ENCODE measurements around the gene RAD23A.
"Not testable (repeated sequence)": the region's sequence is repeated elsewhere in the genome, so short reads cannot be mapped to it uniquely, and the experiment has no call there.

RAD23A gene

GRCh38 chr19:12938779-12939601, 6.7 kb upstream of the RAD23A start:
- no peak for DNase-seq

- no peak for DNase-seq
Measured at GRCh38 chr19:12939975-12940423, 5.7 kb upstream of the RAD23A start.

GRCh38 chr19:12940897-12941296, 4.8 kb upstream of the RAD23A start:
- no peak for DNase-seq

- DNase-seq: no peak
Measured at GRCh38 chr19:12943437-12944044, 2.1 kb upstream of the RAD23A start.

- no peak for DNase-seq
Measured at GRCh38 chr19:12944104-12944674, 1.5 kb upstream of the RAD23A start.

- peak; percentile 42 for DNase-seq
Measured at GRCh38 chr19:12946092-12946721, 545 bp downstream of the RAD23A start.

- no peak for DNase-seq
Measured at GRCh38 chr19:12946731-12947496, 1.3 kb downstream of the RAD23A start.

GRCh38 chr19:12947702-12948611, 2.3 kb downstream of the RAD23A start:
- DNase-seq: no peak

- no peak for DNase-seq
Measured at GRCh38 chr19:12948612-12949362, 3.1 kb downstream of the RAD23A start.

- DNase-seq: no peak
Measured at GRCh38 chr19:12949363-12950283, 4.0 kb downstream of the RAD23A start.

GRCh38 chr19:12952050-12952449, 6.4 kb downstream of the RAD23A start:
- not testable (repeated sequence) for DNase-seq

- DNase-seq: peak; percentile 41
Measured at GRCh38 chr19:12952488-12953137, 7.0 kb downstream of the RAD23A start.

- DNase-seq: peak; percentile 74
Measured at GRCh38 chr19:12953138-12953798, 7.6 kb downstream of the RAD23A start.

- no peak for DNase-seq
Measured at GRCh38 chr19:12953799-12954611, 8.3 kb downstream of the RAD23A start.

- DNase-seq: no peak
Measured at GRCh38 chr19:12954612-12954962, 8.9 kb downstream of the RAD23A start.

GRCh38 chr19:12955575-12955974, 9.9 kb downstream of the RAD23A start:
- DNase-seq: not testable (repeated sequence)

- DNase-seq: no peak
Measured at GRCh38 chr19:12955996-12956395, 10.3 kb downstream of the RAD23A start.

Data from NCI-H1092 (cell line).